Measurements from ENCODE around the gene YPEL3.

GRCh38 chr16:30067584-30067916 is 28.5 kb downstream of the YPEL3 start:
- no peak for TF ChIP-seq CTCF (IDR thresholded peaks at IDR 0.05; ENCODE audit: poor library complexity)
- TF ChIP-seq EZH2 (IDR thresholded peaks at IDR 0.05; ENCODE audit: borderline replicate concordance), result no peak

Data from hepatocyte (in vitro differentiated cells).